Ishikawa (cell line): Measurements from ENCODE around the gene CIT.

Source experiments
- CEBPB ChIP-seq: IDR thresholded peaks from 2 replicates; pipeline ENCODE4 v1.6.1; 2012
- MAX ChIP-seq: IDR thresholded peaks from 2 replicates; pipeline ENCODE4 v1.6.1; 2012
- RAD21 ChIP-seq: IDR thresholded peaks from 2 replicates; pipeline ENCODE4 v1.6.1; 2012; ENCODE audit warnings: low read depth
- TAF1 ChIP-seq: IDR thresholded peaks from 2 replicates; pipeline ENCODE4 v1.6.1; 2012; ENCODE audit warnings: low read depth, mild to moderate bottlenecking
- TCF12 ChIP-seq: IDR thresholded peaks from 2 replicates; pipeline ENCODE4 v1.6.1; 2012; ENCODE audit warnings: low read depth
- YY1 ChIP-seq: IDR thresholded peaks from 2 replicates; pipeline ENCODE4 v1.6.1; 2012; ENCODE audit warnings: low read depth
- ZBTB7A ChIP-seq: IDR thresholded peaks from 2 replicates; pipeline ENCODE4 v1.6.1; 2012; ENCODE audit warnings: low read depth

GRCh38 chr12:119914666-119915065, 37.5 kb upstream of the CIT start:
- TF ChIP-seq TCF12 (no peak), MAX (no peak), YY1 (no peak), RAD21 (no peak), CEBPB (no peak), TAF1 (no peak), ZBTB7A (no peak)
